Mammary epithelial cell (primary cell): Measurements from ENCODE around the gene TYW1.
"Not testable (repeated sequence)": the region's sequence is repeated elsewhere in the genome, so short reads cannot be mapped to it uniquely, and the experiment has no call there.

ENCODE experiments used
- CTCF ChIP-seq, 2 donors: IDR thresholded peaks in 1 of 2; conservative IDR thresholded peaks in 1 of 2; 2 replicates each; pipeline ENCODE4 v1.5.1; 2011 to 2012; ENCODE audit warnings: inconsistent platforms in 2 of 2, low read length in 2 of 2, mild to moderate bottlenecking in 2 of 2, control low read depth in 1 of 2, low read depth in 1 of 2; ENCODE audit not compliant: insufficient read depth in 1 of 2; ENCODE audit errors: extremely low read depth in 1 of 2
- EZH2 ChIP-seq: IDR thresholded peaks from 2 replicates; pipeline ENCODE4 v1.6.1; 2012; ENCODE audit warnings: low read length, inconsistent platforms, borderline replicate concordance

- not testable (repeated sequence) for TF ChIP-seq EZH2; CTCF (conservative IDR thresholded peaks at IDR 0.05 in 1 of 2, IDR thresholded peaks at IDR 0.05 in 1 of 2; ENCODE audit: extremely low read depth in 1 of 2, insufficient read depth in 1 of 2, low read depth in 1 of 2, low read length in 2 of 2)
These were observed 55.5 kb downstream of the TYW1 start for GRCh38 chr7:67052161-67052560.
